Measurements from ENCODE around the gene GPX4.

Gene GPX4

GRCh38 chr19:1132552-1133383 is 29.0 kb downstream of the GPX4 start:
- DNase-seq = peak; percentile 43

GRCh38 chr19:1133471-1133929 is 29.7 kb downstream of the GPX4 start:
- DNase-seq = peak; percentile 82

GRCh38 chr19:1134431-1134830 is 30.6 kb downstream of the GPX4 start:
- DNase-seq = no peak

- no peak for DNase-seq
Measured at GRCh38 chr19:1135454-1135853, 31.7 kb downstream of the GPX4 start.

GRCh38 chr19:1136201-1136600 is 32.4 kb downstream of the GPX4 start:
- no peak for DNase-seq

GRCh38 chr19:1136621-1137317 is 33.0 kb downstream of the GPX4 start:
- DNase-seq = no peak

- no peak for DNase-seq
Measured at GRCh38 chr19:1138121-1138520, 34.3 kb downstream of the GPX4 start.

- no peak for DNase-seq
Measured at GRCh38 chr19:1139126-1139525, 35.3 kb downstream of the GPX4 start.

GRCh38 chr19:1140272-1141027 is 36.7 kb downstream of the GPX4 start:
- DNase-seq = no peak

GRCh38 chr19:1141944-1142343 is 38.1 kb downstream of the GPX4 start:
- no peak for DNase-seq

- DNase-seq = no peak
Measured at GRCh38 chr19:1143828-1144399, 40.1 kb downstream of the GPX4 start.

- no peak for DNase-seq
Measured at GRCh38 chr19:1144741-1145140, 40.9 kb downstream of the GPX4 start.

- DNase-seq = no peak
Measured at GRCh38 chr19:1145635-1146411, 42.0 kb downstream of the GPX4 start.

GRCh38 chr19:1146412-1146699 is 42.6 kb downstream of the GPX4 start:
- no peak for DNase-seq

GRCh38 chr19:1146858-1147780 is 43.3 kb downstream of the GPX4 start:
- no peak for DNase-seq

GRCh38 chr19:1147934-1148549 is 44.2 kb downstream of the GPX4 start:
- no peak for DNase-seq

- no peak for DNase-seq
Measured at GRCh38 chr19:1149259-1150045, 45.7 kb downstream of the GPX4 start.

GRCh38 chr19:1150333-1151036 is 46.7 kb downstream of the GPX4 start:
- no peak for DNase-seq

GRCh38 chr19:1151037-1151724 is 47.4 kb downstream of the GPX4 start:
- DNase-seq = no peak

Data from stimulated activated CD4-positive, alpha-beta T cell treated with anti-CD3 and anti-CD28 coated beads, Interleukin-4, amount 100 ng/mL, for 24 hours (primary cell).